Keratinocyte (primary cell): ENCODE measurements around the gene PAN3. TPM values are rescaled to one million over a fixed set of nuclear protein-coding genes. Genes with fewer than 3 reads are reported as not detected.

ENCODE experiments used
- DNase-seq: peaks from one replicate; pipeline ENCODE4 v3.0.0-alpha.2; 2011; ENCODE audit warnings: low read depth, missing footprints, low spot score
- FAIRE-seq: peaks from 2 replicates; lab custom pipeline; 2011; peaks lifted over from hg19 to GRCh38; lab: Jason Lieb, UNC
- H2AFZ ChIP-seq: 2 replicates; pipeline ENCODE4 v1.6.0; 2012; ENCODE audit warnings: low read length, control low read depth, inconsistent platforms; ENCODE audit not compliant: control insufficient read depth
- H3K27ac ChIP-seq: 2 replicates; pipeline ENCODE4 v1.5.1; 2011; ENCODE audit warnings: low read length; ENCODE audit not compliant: control insufficient read depth, insufficient read depth
- H3K27me3 ChIP-seq: 3 replicates; pipeline ENCODE4 v1.6.0; 2011; ENCODE audit warnings: low read length; ENCODE audit not compliant: control insufficient read depth, insufficient read depth; ENCODE audit errors: extremely low read depth
- H3K36me3 ChIP-seq, 2 experiments: 2 replicates in 1 of 2; 3 replicates in 1 of 2; pipeline ENCODE4 v1.5.1; 2011; ENCODE audit warnings: low read length in 2 of 2, mild to moderate bottlenecking in 1 of 2; ENCODE audit not compliant: control insufficient read depth in 2 of 2, insufficient read depth in 2 of 2; ENCODE audit errors: extremely low read depth in 1 of 2
- H3K4me1 ChIP-seq: 3 replicates; pipeline ENCODE4 v1.5.1; 2011; ENCODE audit warnings: low read length; ENCODE audit not compliant: control insufficient read depth, insufficient read depth; ENCODE audit errors: extremely low read depth
- H3K4me2 ChIP-seq: 3 replicates; pipeline ENCODE4 v1.6.0; 2011; ENCODE audit warnings: low read depth, low read length; ENCODE audit not compliant: control insufficient read depth, insufficient read depth; ENCODE audit errors: extremely low read depth
- H3K4me3 ChIP-seq, 3 experiments: fragments of 200-600 bp in 1 of 3; sonication (generic) in 1 of 3; 2 replicates in 2 of 3; 3 replicates in 1 of 3; pipeline ENCODE4 v1.5.1; 2011 to 2016; ENCODE audit warnings: low read length in 3 of 3, mild to moderate bottlenecking in 3 of 3, control low read depth in 2 of 3, inconsistent platforms in 1 of 3, low read depth in 1 of 3, mixed read lengths in 1 of 3, mixed run types in 1 of 3, moderate library complexity in 1 of 3; ENCODE audit not compliant: control insufficient read depth in 2 of 3, insufficient read depth in 2 of 3; ENCODE audit errors: extremely low read depth in 1 of 3
- H3K79me2 ChIP-seq: 2 replicates; pipeline ENCODE4 v1.6.0; 2012; ENCODE audit warnings: low read length; ENCODE audit not compliant: control insufficient read depth, insufficient read depth
- H3K9ac ChIP-seq: 3 replicates; pipeline ENCODE4 v1.6.0; 2011; ENCODE audit warnings: low read length; ENCODE audit not compliant: control insufficient read depth, insufficient read depth; ENCODE audit errors: extremely low read depth
- H3K9me1 ChIP-seq: 3 replicates; pipeline ENCODE4 v1.6.0; 2011; ENCODE audit warnings: low read length; ENCODE audit not compliant: control insufficient read depth, insufficient read depth; ENCODE audit errors: extremely low read depth
- H3K9me3 ChIP-seq: 2 replicates; pipeline ENCODE4 v1.5.1; 2012; ENCODE audit warnings: low read depth, low read length; ENCODE audit not compliant: control insufficient read depth
- H4K20me1 ChIP-seq: 3 replicates; pipeline ENCODE4 v1.6.0; 2011; ENCODE audit warnings: low read length; ENCODE audit not compliant: control insufficient read depth, insufficient read depth; ENCODE audit errors: extremely low read depth
- CTCF ChIP-seq, 3 experiments: IDR thresholded peaks in 1 of 3; conservative IDR thresholded peaks in 1 of 3; optimal IDR thresholded peaks in 1 of 3; 2 replicates in 2 of 3; 3 replicates in 1 of 3; pipeline versions ENCODE3 to v1.5.1; 2011; ENCODE audit warnings: low read length in 3 of 3, mild to moderate bottlenecking in 3 of 3, moderate library complexity in 2 of 3, control low read depth in 1 of 3, inconsistent platforms in 1 of 3; ENCODE audit not compliant: insufficient read depth in 2 of 3; ENCODE audit errors: extremely low read depth in 1 of 3
- EZH2 ChIP-seq: IDR thresholded peaks from one replicate; pipeline ENCODE4 v1.6.1; 2012; ENCODE audit warnings: inconsistent platforms, mild to moderate bottlenecking, low read length, moderate library complexity
- dilution Hi-C: fragments of 300-500 bp; cut with MboI; formaldehyde crosslinking; loops from one replicate; pipeline ENCODE4 v1.7.0; 2020; ENCODE audit warnings: low sequenced_read_pairs; ENCODE audit not compliant: extremely low pct_ligation_motif_present
- polyA plus RNA-seq, 5 experiments: library from polyadenylated mRNA; depleted of rRNA in 3 of 5; stranded (reverse) in 3 of 5; stranded (forward) in 1 of 5; unstranded in 1 of 5; fragments of >200 nt; gene quantifications; 1 replicate in 1 of 5; 2 replicates in 3 of 5; 3 replicates in 1 of 5; pipeline versions ENCODE4 v1.2.1 to v1.2.3, GENCODE V29; 2011 to 2012; ENCODE audit warnings: missing spikeins in 2 of 5, low read depth in 1 of 5, low replicate concordance in 1 of 5

PAN3 gene
- polyA plus RNA-seq, 1 donor (not counting 4 experiments of a cell fraction or from before 2014, with no cell fraction given): 16.8 TPM

GRCh38 chr13:28237944-28238343 lies 99.6 kb downstream of the PAN3 start:
- H4K20me1 ChIP-seq: no peaks in the 10 kb centered on the region
- no peak overlapping the region for H3K4me3 ChIP-seq
- no peak overlapping the region for H3K9ac ChIP-seq
- TF ChIP-seq EZH2: no peak
- no peak for TF ChIP-seq CTCF (optimal IDR thresholded peaks at IDR 0.05 in 1 of 3, IDR thresholded peaks at IDR 0.05 in 1 of 3, conservative IDR thresholded peaks at IDR 0.05 in 1 of 3; ENCODE audit: extremely low read depth in 1 of 3, insufficient read depth in 2 of 3, low read length in 3 of 3)
- no peak overlapping the region for H2AFZ ChIP-seq
- dilution Hi-C loops: no loop called here
- no peaks in the 10 kb centered on the region for H3K27me3 ChIP-seq
- FAIRE-seq: no peak
- H3K79me2 ChIP-seq: no peaks in the 10 kb centered on the region
- no peaks in the 10 kb centered on the region for H3K9me1 ChIP-seq
- H3K4me1 ChIP-seq: no peaks in the 10 kb centered on the region
- no peak overlapping the region for H3K27ac ChIP-seq
- DNase-seq: no peak
- no peak overlapping the region for H3K4me2 ChIP-seq
- H3K9me3 ChIP-seq: no peaks in the 10 kb centered on the region
- H3K36me3 ChIP-seq: no peaks in the 10 kb centered on the region

- FAIRE-seq: no peak
- Histone ChIP-seq H3K4me1 (no peaks in the 10 kb centered on the region), H3K36me3 (no peaks in the 10 kb centered on the region), H4K20me1 (no peaks in the 10 kb centered on the region), H3K27ac (no peak overlapping the region), H3K4me2 (no peak overlapping the region), H3K27me3 (no peaks in the 10 kb centered on the region), H3K9me1 (no peaks in the 10 kb centered on the region), H3K9me3 (no peaks in the 10 kb centered on the region), H3K4me3 (no peak overlapping the region), H3K9ac (no peak overlapping the region), H3K79me2 (no peaks in the 10 kb centered on the region), H2AFZ (no peak overlapping the region)
- TF ChIP-seq CTCF (optimal IDR thresholded peaks at IDR 0.05 in 1 of 3, IDR thresholded peaks at IDR 0.05 in 1 of 3, conservative IDR thresholded peaks at IDR 0.05 in 1 of 3; ENCODE audit: extremely low read depth in 1 of 3, insufficient read depth in 2 of 3, low read length in 3 of 3) (no peak), EZH2 (no peak)
- DNase-seq: no peak
- dilution Hi-C loops: no loop called here
These were observed 101.0 kb downstream of the PAN3 start for GRCh38 chr13:28239374-28239773.
